AG04450 (cell line): ENCODE measurements around the gene MAGI2. TPM values are rescaled to one million over a fixed set of nuclear protein-coding genes. Genes with fewer than 3 reads are reported as not detected.

Experiments
- CTCF ChIA-PET: fragments of 300-600, 350-600 bp; formaldehyde crosslinking; extraction: SDS; loops from one replicate; lab custom pipeline; 2022; ENCODE audit warnings: antibody characterized with exemption, inconsistent platforms; lab: Charles Lee
- POLR2A ChIA-PET: fragments of 350-600 bp; formaldehyde crosslinking; extraction: SDS; loops from one replicate; lab custom pipeline; 2021; ENCODE audit warnings: antibody characterized with exemption, inconsistent platforms; lab: Yijun Ruan, JAX
- DNase-seq: peaks from one replicate; pipeline ENCODE4 v3.0.0-alpha.2; 2011; ENCODE audit warnings: low read depth, low spot score
- H3K27ac ChIP-seq: one replicate; pipeline ENCODE4 v1.5.1; 2012; ENCODE audit warnings: low read depth, low read length, control low read depth
- H3K27me3 ChIP-seq: one replicate; pipeline ENCODE4 v1.6.0; 2012; ENCODE audit warnings: low read length; ENCODE audit not compliant: control insufficient read depth, insufficient read depth
- H3K4me3 ChIP-seq: 2 replicates; pipeline ENCODE4 v1.5.1; 2011; ENCODE audit warnings: mild to moderate bottlenecking, low read depth, low read length, control low read depth
- H3K9me3 ChIP-seq: 2 replicates; pipeline ENCODE4 v1.5.1; 2012; ENCODE audit warnings: low read length; ENCODE audit not compliant: control insufficient read depth, insufficient read depth
- CTCF ChIP-seq: IDR thresholded peaks from 2 replicates; pipeline ENCODE4 v1.5.1; 2011; ENCODE audit warnings: low read depth, low read length, control low read depth, inconsistent platforms
- polyA plus RNA-seq: library from polyadenylated mRNA; depleted of rRNA; stranded (reverse); fragments of >200 nt; gene quantifications from 2 replicates; pipeline ENCODE4 v1.2.3, GENCODE V29; 2011

Gene MAGI2
- polyA plus RNA-seq, 1 experiment, result 2.3 TPM

- CTCF ChIA-PET, result interaction anchor here (0.5 to 1.9 kb wide), 9 partner anchors 10 to 1252 kb away, joined by 3 to 17 read pairs (median 4); no protein-coding TSS in a partner anchor
- no peak overlapping the region for H3K4me3 ChIP-seq
- peaks cover 2% of the 10 kb centered on the region; the same call in 1 of the 2 replicates for H3K9me3 ChIP-seq
- peak; percentile 65 for TF ChIP-seq CTCF
- no peak for DNase-seq
- POLR2A ChIA-PET, result no interaction called here
- H3K27ac ChIP-seq, result no peak overlapping the region
- no peaks in the 10 kb centered on the region for H3K27me3 ChIP-seq
Measured at GRCh38 chr7:79272066-79272669, 181.3 kb downstream of the MAGI2 start.

- ChIA-PET POLR2A (no interaction called here), CTCF (interaction anchor here (0.9 to 1.4 kb wide), 4 partner anchors 10 to 779 kb away, joined by 3 to 4 read pairs (median 4); no protein-coding TSS in a partner anchor)
- Histone ChIP-seq H3K4me3 (no peak overlapping the region), H3K27ac (no peak overlapping the region), H3K27me3 (no peaks in the 10 kb centered on the region), H3K9me3 (no peaks in the 10 kb centered on the region)
- TF ChIP-seq CTCF, result no peak
- no peak for DNase-seq
Measured at GRCh38 chr7:79268730-79269129, 184.7 kb downstream of the MAGI2 start.

GRCh38 chr7:79258826-79259225, 194.6 kb downstream of the MAGI2 start:
- TF ChIP-seq CTCF, result no peak
- H3K9me3 ChIP-seq, result no peaks in the 10 kb centered on the region
- POLR2A ChIA-PET, result no interaction called here
- DNase-seq, result no peak
- H3K27ac ChIP-seq, result no peak overlapping the region
- H3K27me3 ChIP-seq, result no peaks in the 10 kb centered on the region
- CTCF ChIA-PET, result interaction anchor here (1.0 kb wide), 1 partner anchor 10 kb away, joined by 4 read pairs; no protein-coding TSS in a partner anchor
- H3K4me3 ChIP-seq, result no peak overlapping the region

- Histone ChIP-seq H3K4me3 (no peak overlapping the region), H3K27me3 (no peaks in the 10 kb centered on the region), H3K27ac (no peak overlapping the region), H3K9me3 (no peaks in the 10 kb centered on the region)
- TF ChIP-seq CTCF, result no peak
- no peak for DNase-seq
- CTCF ChIA-PET, result interaction anchor here (1.0 kb wide), 1 partner anchor 11 kb away, joined by 4 read pairs; no protein-coding TSS in a partner anchor
- POLR2A ChIA-PET, result no interaction called here
Measured at GRCh38 chr7:79257959-79258358, 195.5 kb downstream of the MAGI2 start.

- ChIA-PET POLR2A (no interaction called here), CTCF (interaction anchor here (1.0 kb wide), 1 partner anchor 27 kb away, joined by 3 read pairs; no protein-coding TSS in a partner anchor)
- H3K4me3 ChIP-seq, result no peak overlapping the region
- no peak for TF ChIP-seq CTCF
- DNase-seq, result no peak
- H3K27ac ChIP-seq, result no peak overlapping the region
- H3K27me3 ChIP-seq, result no peaks in the 10 kb centered on the region
- 0 out of 2 replicates have a peak, but pooled peaks cover 3% of the 10 kb centered on the region for H3K9me3 ChIP-seq
Measured at GRCh38 chr7:79245623-79246249, 207.7 kb downstream of the MAGI2 start.
